Activated T-cell treated with anti-CD3 and anti-CD28 coated beads for 24 hours (primary cell): ENCODE results near the gene ARID1B.
A peak's percentile ranks its signal among the peaks of the same experiment; 100 is the strongest.

Source experiments
- DNase-seq: peaks from one replicate; pipeline ENCODE4 v3.0.0-alpha.2; 2020; ENCODE audit warnings: low read depth

ARID1B gene

DNA sequence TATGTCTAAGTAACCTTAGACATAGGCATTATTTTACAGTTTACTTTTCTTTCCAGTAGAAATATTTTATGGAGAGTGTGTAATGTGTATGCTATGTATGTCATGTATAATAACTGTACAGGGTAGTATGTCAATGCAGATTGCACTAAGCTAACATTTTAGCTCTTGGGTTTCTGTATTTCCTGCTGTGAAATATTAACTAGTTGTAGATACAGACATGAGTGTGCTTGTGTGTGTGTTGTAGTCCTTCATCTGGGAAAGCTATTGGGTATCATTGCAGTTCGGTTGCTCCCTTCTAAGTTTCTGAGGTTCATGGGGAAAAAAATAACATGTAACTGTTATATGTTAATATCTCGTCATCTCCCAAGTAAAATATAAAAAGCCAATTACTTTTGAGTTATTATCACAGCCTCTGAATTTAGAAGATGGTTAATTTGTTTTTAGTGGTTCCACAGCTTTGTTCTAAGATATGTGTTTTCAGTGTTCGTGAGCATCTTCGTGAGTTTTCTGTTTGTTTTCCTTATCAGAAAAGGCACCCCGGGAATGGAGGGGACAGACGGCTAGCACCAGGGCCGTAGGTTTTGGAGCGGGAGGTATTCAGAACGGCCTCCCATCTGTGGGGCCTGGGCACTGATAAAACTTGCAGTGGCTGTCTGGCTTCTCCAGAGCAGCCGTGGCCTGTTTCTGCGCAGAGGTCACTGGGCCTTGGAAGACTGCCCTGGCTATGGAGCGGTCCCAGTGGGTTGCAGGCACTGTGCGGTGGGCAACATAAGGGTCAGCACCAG lies 215.0 kb downstream of the ARID1B start:
- DNase-seq: no peak

DNA sequence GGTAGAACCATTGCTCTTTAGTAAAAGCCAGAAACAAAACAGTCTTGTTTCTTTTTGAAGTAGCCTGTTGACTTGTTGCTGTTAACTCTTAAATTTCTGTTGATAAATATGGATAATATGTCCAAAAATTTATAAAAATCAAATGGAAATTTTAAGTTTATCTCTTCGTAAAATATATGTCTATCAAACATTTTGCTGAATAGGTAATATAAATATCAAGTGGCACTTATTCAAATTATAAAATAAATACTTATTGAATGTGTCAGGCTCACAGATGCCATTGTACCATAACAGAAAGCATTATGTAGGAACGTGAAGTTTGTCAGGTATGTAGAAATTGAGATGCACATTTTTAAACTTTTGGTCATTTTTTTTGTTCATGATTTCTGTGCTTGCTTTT lies 216.5 kb downstream of the ARID1B start:
- DNase-seq: no peak

DNA sequence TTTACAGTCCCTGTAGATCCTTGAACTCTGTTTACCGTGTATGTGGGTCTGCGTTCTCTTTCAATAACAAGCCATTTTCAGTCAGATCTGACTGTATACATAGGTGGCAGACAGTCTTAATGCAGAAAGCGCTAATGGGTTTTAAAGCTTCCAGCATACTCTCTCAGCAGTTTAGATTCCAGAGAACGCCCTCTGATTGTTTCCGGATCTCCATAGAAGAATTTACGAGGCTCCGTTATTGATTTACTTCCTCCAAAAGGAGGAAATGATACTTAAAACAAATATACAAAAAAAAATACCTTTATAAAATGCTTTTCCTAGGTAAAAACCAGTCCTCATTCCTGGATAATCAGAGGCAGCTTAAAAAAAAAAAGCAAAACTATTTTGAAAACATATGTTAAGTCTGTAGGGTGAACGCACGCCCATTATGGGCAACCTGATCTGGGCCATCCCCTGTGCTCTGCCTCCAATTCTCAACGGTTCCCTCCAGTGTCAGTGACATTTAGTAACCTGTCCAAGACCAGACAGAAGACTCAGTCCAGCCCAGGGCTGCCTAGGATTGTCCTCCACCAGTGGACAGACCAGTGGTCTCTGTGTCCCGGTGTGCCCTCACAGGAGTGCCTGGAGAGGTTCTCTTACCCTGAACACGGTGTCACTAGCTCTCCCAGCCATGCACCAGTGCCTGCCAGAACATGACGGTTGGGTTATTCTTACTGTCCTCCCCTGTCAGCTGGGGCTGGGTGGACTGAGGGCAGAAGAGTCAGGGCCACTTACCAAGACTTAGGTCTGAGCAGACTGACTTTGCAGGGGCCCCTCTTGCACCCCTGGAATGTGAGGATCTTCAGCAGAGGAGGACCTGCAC lies 217.3 kb downstream of the ARID1B start:
- DNase-seq: no peak

DNA sequence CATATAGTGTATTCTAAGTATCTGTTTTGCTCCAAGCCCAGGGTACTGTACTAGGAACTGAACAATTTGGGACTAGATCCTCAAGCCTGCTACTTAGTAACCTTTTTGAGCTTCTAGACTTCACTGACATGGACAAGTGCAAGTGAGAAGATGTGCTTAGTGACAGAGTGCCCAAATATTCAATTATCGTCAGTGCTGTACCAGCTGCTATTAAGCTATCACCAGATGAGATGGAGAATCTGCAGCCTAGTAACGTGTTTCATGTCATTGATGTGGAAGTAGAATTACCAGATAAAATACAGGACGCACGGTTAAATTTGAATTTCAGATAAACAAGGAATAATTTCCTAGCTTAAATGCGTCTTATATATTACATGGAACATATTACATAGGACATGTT lies 218.3 kb downstream of the ARID1B start:
- no peak for DNase-seq

DNA sequence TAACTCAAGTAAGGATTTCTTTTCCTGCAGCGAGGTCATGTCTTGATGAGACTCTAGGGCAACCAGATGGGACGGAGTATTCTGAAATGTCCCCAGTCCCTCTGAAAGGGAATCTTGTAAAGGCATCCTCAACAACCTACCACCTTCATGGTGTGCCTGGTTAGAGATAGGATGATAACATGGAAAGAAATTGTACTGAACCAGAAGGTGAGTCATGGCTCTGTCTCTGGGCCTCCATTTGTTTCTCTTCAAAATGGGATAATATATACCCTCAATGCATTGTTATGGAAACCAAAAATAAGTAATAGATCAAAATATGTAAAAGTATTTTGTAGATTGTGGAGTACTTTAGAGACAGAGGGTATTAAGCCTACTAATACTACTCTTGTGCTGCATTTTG lies 219.1 kb downstream of the ARID1B start:
- no peak for DNase-seq

DNA sequence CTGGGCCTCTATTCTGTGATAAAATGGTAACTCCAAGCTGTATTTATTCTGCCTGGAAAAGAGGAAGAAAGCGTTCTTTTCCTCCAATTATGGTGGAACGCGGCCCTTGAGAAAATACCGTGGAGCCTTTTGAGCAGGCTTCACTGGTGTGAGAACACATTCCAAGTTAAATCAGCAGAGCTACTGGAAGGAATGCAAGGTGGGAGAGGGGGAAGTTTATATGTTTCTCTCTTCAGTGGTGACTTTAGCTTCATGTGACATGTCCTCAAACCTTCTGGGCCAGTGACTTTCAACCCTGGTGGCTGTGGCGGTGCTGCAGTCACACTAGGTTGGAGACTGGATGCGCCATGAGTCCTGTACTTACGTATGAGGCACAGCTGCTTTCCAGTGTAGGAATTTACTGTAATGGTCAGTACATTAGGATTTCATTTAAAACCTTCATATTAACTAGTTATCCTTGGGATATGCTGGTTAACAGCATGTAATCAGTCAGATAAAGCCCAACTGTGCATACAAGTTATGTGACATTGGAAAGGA lies 221.7 kb downstream of the ARID1B start:
- no peak for DNase-seq

DNA sequence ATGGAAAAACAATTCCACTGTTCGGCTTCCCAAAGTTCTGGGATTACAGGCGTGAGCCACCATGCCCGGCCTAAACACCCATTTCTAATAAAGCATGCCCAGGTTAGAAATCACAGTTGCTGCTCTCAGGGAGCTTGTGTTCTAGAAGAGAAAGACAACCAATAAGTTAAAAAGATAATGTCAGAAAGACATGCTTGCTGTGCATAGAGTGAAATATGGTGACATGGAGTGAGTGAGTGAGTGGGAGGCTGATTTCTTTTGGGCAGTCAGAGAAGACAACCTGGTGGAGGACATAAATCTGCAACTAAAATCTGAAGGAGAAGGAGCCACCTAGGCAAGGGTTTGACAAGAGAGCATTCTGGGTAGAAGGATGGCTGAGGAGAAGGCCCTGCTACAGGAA lies 222.6 kb downstream of the ARID1B start:
- DNase-seq: no peak

DNA sequence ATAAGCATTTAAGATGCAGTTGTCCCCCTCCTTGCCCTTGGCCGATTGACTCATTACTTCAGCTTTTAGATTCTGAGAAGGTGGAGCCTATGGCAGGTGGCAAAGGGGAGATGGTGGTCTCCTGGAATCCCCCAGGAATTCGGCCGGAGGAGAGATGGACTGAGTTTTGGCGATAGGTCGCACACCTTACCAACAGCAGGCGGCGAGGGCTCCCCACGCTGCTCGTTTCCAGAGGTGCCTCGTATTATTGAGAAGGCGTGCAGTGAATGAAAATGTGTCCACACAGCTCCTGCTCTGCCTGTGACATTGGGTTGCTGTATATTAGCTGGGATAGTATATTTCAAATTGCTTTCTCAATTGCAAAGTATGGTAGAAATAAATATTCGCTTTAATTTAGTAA lies 224.5 kb downstream of the ARID1B start:
- no peak for DNase-seq

DNA sequence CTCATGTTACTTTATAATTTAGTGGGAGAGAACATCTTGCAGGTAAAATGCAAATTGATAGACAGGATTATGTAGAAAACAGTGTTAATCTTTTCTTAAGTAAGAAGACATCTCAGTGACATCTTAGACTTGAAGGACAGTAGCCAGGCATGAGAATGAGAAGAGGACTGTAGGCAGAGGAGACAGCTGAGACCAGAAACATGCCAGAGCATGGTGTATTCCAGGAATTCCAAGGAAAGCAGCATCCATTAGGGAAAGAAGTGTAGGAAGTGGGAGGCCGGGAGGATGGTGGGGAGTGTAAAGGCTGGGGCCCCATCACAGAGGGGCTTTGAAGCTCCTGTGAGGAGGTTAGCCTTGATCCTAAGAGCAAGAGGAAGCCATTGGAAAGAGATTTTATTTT lies 225.6 kb downstream of the ARID1B start:
- DNase-seq: no peak

DNA sequence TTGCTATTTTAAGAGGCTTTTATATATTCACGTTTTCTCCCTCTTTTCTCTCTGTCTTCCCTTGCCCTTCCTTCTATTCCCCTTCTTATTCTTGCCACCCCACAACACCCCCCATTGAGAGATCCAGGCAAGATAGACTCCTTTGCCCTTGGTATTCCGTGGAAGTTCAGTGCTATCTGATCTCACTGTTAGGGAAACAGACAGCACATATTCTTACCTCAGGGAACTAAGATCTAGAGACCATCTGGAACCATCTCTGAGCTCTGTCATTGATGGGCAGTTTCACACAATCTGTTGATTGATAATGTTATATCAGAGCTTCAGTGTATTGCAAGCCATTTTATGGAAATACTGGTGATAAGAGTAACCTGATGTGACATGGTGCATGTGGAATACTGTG lies 228.8 kb downstream of the ARID1B start:
- no peak for DNase-seq

DNA sequence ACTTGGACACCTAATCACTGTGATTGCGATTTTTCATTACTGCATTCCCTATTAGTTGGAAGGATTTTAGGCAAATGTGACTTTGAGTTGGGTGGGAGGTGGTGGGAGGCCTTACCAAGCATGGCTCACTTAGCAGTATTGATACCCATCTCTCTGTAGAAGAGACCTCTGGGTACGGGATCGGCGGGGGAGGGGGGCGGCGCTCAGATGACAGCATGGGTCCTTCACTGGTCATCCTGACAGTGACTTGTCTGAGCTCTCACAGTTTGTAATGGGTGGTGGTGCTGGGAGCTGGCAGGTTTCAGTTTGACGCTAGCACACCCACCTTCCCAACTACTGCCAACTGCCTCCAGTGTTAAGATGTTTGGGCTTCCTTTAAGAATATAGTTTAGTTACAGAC lies 231.4 kb downstream of the ARID1B start:
- no peak for DNase-seq

DNA sequence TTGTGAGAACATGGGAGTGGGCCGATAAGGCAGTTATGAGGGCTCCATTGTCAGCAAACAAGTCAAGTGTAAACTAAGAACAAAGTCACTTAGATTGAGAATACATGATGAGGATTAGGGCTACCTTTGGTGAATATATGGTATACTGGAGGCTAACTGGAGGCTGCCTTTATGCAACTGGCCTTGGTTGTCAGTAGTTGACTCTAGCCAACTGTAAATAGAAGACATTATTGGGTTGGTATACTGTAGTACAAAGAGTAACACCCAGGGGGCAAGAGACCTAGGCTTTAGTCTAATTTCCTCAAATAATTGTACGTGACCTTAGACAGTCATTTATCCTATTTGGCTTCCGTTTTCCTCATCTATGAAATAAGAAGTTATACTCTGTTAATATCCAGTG lies 235.2 kb downstream of the ARID1B start:
- DNase-seq: no peak

DNA sequence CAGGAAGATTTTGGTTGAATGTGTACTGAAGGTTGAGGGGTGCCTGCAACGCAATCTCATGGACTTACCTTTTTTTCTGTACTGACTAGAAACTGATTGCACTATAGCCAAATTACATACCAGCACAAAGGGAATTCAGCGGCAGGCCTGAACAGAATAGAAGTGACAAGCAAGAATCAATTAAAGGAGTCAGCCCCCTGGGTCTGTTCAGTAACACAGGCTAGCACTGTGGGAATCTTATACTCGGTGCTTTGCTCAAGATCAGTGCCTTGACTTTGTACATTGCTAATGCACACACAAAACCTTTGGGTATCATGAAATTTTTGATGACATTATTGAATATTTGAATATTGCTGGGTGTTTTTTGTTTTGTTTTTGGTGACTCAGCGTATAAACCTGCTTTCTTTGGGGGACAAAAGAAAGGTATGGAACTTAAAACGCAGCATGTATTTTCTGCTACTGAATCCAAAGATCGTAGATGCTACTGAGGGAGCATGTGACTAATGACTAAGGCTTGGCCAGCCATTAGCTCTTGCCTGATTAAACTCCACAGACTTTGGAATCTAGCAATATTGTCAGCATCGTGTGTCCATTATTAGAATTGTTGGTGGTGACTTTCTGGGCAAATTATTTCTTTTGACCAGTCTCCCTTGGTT lies 236.6 kb downstream of the ARID1B start:
- no peak for DNase-seq

DNA sequence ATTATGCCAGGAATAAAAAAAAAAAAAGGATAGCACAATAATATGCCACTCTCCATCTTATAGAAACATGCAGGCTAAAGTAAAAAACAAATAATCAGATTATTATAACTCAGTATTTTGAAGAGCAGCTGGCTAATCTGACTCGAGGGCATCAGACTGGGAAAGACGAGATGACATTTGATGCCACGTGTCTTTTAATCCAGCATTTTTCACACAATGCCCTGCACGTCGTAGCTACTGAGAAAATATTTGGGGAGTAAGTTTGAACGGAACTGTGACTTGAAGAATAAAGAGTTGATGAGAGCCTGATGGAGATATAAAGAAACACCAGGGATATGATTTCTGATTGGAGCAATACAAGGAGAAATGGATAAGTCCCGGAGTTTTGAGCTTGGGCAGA lies 237.7 kb downstream of the ARID1B start:
- no peak for DNase-seq

DNA sequence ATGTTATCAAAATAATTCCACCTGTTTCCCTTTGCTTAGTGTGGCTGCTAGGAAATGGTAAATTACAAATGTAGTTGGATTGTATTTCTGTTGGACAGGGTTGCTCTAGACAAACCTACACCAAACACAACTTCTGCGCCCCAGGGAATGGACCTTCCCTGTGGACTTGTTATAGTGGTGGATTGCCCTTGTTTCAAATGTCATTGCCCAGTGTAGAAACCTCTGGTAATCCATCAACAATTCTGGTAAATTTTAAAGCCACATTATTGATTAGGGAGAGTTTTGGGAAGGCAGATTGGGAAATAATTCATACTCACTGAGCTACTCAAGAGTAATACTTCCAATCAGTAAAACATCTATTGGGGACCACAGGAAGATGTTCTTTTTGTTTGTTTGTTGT lies 239.8 kb downstream of the ARID1B start:
- no peak for DNase-seq

DNA sequence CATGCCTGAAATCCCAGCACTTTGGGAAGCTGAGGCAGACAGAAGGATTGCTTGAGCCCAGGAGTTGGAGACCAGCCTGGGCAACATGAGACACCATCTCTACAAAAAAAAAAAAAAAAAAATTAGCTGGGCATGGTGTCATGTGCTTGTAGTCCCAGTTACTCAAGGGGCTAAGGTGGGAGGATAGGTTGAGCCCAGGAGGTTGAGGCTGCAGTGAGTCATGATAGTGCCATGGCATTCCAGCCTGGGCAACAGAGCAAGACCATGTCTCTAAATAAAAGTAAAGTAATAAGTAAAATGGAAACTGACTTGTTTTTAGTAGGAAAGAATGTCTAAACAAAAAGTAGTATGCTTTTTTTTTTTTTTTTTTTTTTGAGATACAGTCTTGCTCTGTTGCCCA lies 240.7 kb downstream of the ARID1B start:
- no peak for DNase-seq

DNA sequence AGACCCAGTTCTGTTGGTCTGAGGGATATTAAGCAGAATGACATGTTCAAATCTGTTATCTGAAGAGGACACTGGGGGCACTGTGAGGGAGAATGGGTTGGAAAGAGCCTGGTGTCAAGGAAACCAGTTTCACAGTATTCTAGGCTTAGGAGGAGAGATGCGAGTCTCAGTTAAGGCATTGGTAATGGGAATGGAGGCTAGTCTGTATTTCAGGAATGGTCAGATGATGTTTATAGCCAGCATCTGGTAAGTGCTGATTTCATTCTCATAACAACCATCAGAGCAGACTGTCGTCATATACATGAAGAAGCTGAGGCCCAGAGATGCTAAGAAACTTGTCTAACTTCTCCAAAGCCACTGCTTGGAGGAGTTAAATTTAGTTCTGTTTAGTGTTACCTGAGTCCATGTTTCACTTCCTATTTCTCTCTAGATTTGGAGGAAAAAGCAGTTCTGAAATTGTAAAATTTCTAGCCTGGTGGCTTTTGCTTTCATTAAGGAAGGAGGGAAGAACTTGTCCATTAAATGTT lies 242.0 kb downstream of the ARID1B start:
- DNase-seq: no peak

DNA sequence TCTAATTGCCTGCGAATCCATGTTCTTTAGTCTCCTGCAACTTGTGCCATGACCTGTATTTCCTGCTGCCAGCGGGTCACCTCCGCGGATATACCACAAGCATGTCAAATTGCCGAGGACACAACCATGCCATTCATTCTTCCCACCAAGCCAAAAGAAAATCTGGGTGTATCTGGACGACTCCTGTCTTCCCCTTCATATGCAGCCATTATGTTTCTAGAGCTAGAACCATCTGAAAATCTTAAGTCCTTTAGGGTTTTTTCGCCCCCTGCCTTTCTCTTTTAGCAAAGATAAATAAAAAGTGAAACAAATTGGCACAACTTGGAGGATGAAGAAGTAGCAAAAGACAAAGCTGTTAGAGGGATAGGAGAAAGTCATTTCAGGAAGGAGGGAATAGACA lies 242.6 kb downstream of the ARID1B start:
- DNase-seq: no peak

DNA sequence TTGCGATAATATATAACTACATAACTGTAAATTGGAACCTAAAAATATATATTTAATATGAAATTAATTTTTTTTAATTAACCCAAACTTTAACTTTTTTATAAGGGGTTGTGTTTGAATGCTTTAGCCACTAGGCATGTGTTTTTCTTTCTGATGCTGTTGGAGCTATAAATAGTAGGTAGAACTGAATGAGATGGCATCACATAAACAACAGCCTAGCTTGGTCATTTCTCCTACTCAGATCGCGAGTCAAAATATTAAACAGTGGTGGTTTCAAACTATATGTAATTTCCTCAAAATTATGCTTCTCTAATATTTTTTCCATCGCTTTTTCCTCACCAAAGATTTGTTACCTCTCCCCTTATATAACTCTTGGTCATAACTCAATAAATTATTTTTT lies 243.2 kb downstream of the ARID1B start:
- no peak for DNase-seq

DNA sequence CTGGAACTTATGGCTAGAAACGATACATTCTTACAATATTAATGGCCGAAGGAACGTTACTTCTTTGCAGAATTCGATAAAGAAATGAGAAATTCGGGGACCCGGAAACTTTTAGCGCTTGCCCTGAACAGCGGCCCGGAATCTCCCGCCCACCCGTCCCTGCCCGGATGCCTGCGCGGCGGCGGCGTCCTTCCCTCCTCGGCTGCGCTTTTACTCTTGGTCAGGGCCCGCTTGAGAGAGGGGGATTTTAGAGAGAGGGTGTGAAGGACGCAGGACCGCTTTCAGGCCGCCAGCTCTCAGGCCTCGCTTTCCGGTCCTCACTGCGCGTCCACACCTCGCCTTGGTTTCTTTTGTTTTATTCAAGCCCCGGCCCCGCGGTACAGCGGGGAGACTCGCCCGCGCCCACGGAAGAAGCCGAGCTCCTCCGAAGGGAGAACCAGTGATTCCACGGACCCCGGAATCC lies 243.7 kb downstream of the ARID1B start:
- DNase-seq: no peak

DNA sequence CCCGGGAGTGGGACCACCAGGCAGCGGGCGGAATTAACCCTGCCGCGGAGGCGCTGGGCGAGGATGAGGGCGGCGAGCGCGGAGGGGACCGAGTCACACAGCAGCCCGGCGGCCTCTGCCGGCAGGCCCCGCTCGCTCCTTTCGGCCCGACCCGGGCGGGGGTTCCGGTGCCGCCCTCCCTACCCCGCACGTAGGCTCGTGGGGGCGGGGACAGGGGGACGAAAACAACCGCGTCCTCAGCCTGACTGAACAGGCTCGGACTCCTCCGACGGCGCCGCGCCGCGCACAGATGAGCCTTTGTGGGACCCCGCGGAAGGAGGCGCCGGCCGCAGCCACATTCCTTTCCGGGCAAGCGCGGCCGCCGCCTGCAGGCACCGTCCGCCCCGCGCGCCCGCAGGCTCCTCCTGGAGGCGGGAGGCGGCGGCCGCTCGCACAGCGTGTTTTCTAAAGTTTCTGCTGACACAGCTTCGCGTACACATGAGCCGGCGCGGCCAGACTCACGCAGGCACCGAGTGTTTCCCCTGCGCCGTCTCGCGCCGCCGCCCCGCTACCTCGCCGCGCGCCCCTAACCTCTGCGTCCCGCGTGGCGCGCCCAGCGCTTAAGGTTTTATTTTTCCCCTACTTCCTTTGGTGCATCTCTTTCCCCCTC lies 244.3 kb downstream of the ARID1B start:
- DNase-seq: peak; percentile 85
